Heart left ventricle (tissue), 16 donors: ENCODE results near the gene GOLGA8T. TPM values are rescaled to one million over a fixed set of nuclear protein-coding genes. Genes with fewer than 3 reads are reported as not detected.
"Not testable (repeated sequence)": the region's sequence is repeated elsewhere in the genome, so short reads cannot be mapped to it uniquely, and the experiment has no call there.

ENCODE experiments used
- ATAC-seq, 4 donors: fragments of 200-7000 bp; cut with Tn5 transposase; one replicate each; pipeline ENCODE4 v1.9.1; 2020 to 2022; ENCODE audit warnings: moderate library complexity in 4 of 4, mild to moderate bottlenecking in 3 of 4, moderate number of reproducible peaks in 1 of 4
- DNase-seq, 5 donors: peaks; one replicate each; pipeline ENCODE4 v3.0.0-alpha.2; 2020
- H3K27ac ChIP-seq, 12 donors: fragments of 200-600 bp; sonication (generic) in 4 of 12; one replicate each; pipeline versions ENCODE4 v1.5.0 to v1.8.0; 2016 to 2022; ENCODE audit warnings: mild to moderate bottlenecking in 2 of 12
- H3K27me3 ChIP-seq, 9 donors: fragments of 200-600 bp; sonication (generic) in 2 of 9; one replicate each; pipeline versions ENCODE4 v1.5.1 to v1.8.0; 2016 to 2022; ENCODE audit warnings: mild to moderate bottlenecking in 3 of 9
- H3K36me3 ChIP-seq, 9 donors: fragments of 200-600 bp; sonication (generic) in 2 of 9; one replicate each; pipeline versions ENCODE4 v1.5.0 to v1.8.0; 2018 to 2022; ENCODE audit warnings: mild to moderate bottlenecking in 2 of 9
- H3K4me1 ChIP-seq, 12 donors: fragments of 200-600 bp; sonication (generic) in 4 of 12; one replicate each; pipeline versions ENCODE4 v1.5.0 to v1.8.0; 2016 to 2022; ENCODE audit warnings: mild to moderate bottlenecking in 3 of 12
- H3K4me3 ChIP-seq, 12 donors: fragments of 200-600 bp; sonication (generic) in 4 of 12; one replicate each; pipeline versions ENCODE4 v1.5.0 to v1.8.0; 2017 to 2022; ENCODE audit warnings: mild to moderate bottlenecking in 9 of 12, moderate library complexity in 4 of 12
- H3K9me3 ChIP-seq, 12 donors: fragments of 200-600 bp; sonication (generic) in 4 of 12; one replicate each; pipeline versions ENCODE4 v1.5.0 to v1.8.0; 2016 to 2022; ENCODE audit warnings: mild to moderate bottlenecking in 1 of 12
- WGBS, 4 donors: extraction: QIAGEN DNeasy Blood & Tissue Kit in 2 of 4; methylation state at CpG; one replicate each; pipeline versions ENCODE4 v1.1.5 to v1.1.7; 2013 to 2018; 5-methylcytosine and 5-hydroxymethylcytosine counted together
- intact Hi-C, 10 donors: fragments of 100-400 bp; cut with DNase I; formaldehyde crosslinking; loops; one replicate each; pipeline versions ENCODE4 v1.11.1 to v1.14.2; 2022
- polyA plus RNA-seq, 2 donors: library from polyadenylated mRNA; stranded (reverse); fragments of 200-250 nt; gene quantifications; one replicate each; pipeline ENCODE4 v1.2.3, GENCODE V29; 2013
- total RNA-seq, 9 donors: library from RNA; depleted of rRNA in 2 of 9; stranded (reverse); fragments of >200 nt in 2 of 9; fragmentation: NEBNext Ultra II Directional in 3 of 9; extraction: Animal tissue kit (Norgen Biotek cat#: 25700) in 3 of 9; gene quantifications; one replicate each; pipeline versions ENCODE4 v1.1.0 to v1.2.4, GENCODE V29; 2016 to 2023
- TF ChIP-seq, protein P1 (sequence below), 12 donors: fragments of 200-600 bp; sonication (generic) in 4 of 12; IDR thresholded peaks; one replicate each; pipeline versions ENCODE4 v1.5.0 to v1.8.0; 2018 to 2022; ENCODE audit warnings: antibody characterized with exemption in 12 of 12, mild to moderate bottlenecking in 5 of 12
- donor health status: ischemic (EF 13 %, LVEDD 7.1; RV severe dilation, severe dysfunction).
- donor health status: healthy with polysubstance abuse.
- donor health status: DM: no; HTN: yes; CAD: no.
- donor health status: DM: no; HTN: no; CAD: no.
- donor health status: ischemic (EF 25% LVEDD 6.9; RV normal size, moderate dysfunction).
- donor health status: ischemic (EF 25% LVEDD 5.7; RV mildly dilated, moderate dysfunction).
- donor health status: healthy.
- donor health status: DM: yes; HTN: yes; CAD: no.
- donor health status: ischemic (EF 35%, LVEDD 5.7; RV mildly dilated, moderate dysfunction).
- donor health status: nonischemic (EF 11% LVEDD 7.7; RV severe dilation, severe dysfunction).
- donor health status: DM: yes; HTN: yes; CAD: no.
- donor health status: PGD.
- donor health status: ischemic (EF 29% LVEDD 5.4; RV normal size, mild dysfunction).
- donor health status: nonischemic (EF 23%, LVEDD 6.1; RV moderate dilation, normal function).

Gene GOLGA8T
- total and polyA plus RNA-seq, 11 donors: 0.07 to 2.2 (median 0.45) TPM; not detected in 2

DNA sequence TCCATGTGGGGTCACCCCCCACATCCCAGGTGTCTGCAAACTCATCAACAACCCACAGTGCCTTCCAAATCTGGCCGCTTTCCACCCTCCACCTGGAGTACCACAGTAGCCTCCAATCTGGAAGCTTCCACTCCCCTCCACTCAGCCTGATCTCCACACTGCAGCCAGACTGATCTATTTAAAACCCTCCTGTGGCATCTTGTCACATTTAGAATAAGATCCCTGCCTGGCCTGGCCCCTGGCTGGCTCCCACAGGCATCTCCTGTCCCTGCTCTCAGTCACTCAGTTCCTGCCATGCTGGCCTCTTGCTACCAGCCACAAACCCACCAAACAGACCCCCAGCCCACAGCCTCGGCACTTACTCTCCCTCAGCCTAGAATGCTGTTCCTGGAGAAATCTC lies 28.9 kb downstream of the GOLGA8T start:
- H3K36me3 ChIP-seq, H3K9me3 ChIP-seq, H3K27ac ChIP-seq, DNase-seq, H3K4me3 ChIP-seq, intact Hi-C loops, H3K4me1 ChIP-seq, H3K27me3 ChIP-seq: not testable (repeated sequence)
- ATAC-seq: peak; percentile 66 to 84 (median 82)
- 25 to 55% (median 43%) methylated on average over 1 of the region's 2 CpGs for WGBS, 4 donors

DNA sequence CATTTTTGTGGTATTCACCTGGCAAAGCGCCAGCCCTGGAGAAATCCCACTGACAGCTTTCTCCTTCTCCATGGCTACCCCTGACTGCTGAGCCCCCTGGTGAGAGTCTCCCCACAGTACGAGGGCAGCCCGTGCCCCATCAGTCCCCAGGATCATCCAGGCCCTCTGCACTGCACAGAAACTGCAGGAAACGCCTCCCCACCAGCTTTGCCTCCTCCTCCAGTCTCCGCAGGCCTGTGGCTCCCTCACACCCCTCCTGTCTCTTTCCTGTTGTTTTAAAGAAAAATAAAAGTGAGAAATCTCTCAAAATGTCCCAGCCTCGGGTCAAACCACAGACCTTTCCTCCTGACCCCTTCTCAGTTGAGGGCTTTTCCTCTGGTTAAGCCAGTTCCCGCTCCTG lies 29.4 kb downstream of the GOLGA8T start:
- 58 to 67% methylated on average over 1 to 2 of the region's 7 CpGs; no CpG with 5 or more reads in 2 of the 4 donors for WGBS, 4 donors
- H3K4me1 ChIP-seq, H3K4me3 ChIP-seq, DNase-seq, H3K36me3 ChIP-seq, ATAC-seq, H3K9me3 ChIP-seq, H3K27me3 ChIP-seq, intact Hi-C loops, H3K27ac ChIP-seq: not testable (repeated sequence)

DNA sequence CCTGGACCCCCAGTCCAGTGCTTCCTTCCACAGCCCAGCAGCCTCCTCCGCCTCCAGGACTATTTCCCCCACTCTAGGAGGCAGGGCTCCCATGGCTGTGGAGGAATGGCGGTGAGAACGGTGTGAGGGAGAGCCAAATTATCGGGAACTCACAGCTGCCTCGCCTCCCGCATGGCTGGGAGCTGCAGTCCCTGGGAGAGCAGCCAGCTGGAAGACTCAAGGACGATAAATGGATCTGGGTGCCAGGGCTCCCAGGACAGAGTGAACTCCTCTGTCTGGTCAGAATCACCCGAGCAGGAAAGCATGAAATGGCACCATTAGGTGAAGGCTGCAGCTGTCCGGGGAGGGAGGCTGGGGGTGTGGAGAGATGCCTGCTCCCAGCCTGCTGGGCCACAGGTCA lies 32.6 kb downstream of the GOLGA8T start:
- H3K27me3 ChIP-seq, H3K4me1 ChIP-seq, H3K36me3 ChIP-seq, intact Hi-C loops, H3K9me3 ChIP-seq, DNase-seq, H3K27ac ChIP-seq, H3K4me3 ChIP-seq: not testable (repeated sequence)
- no CpG with 5 or more reads among the region's 9 CpGs for WGBS, 4 donors
- peak; percentile 79 to 86 (median 86) for ATAC-seq

DNA sequence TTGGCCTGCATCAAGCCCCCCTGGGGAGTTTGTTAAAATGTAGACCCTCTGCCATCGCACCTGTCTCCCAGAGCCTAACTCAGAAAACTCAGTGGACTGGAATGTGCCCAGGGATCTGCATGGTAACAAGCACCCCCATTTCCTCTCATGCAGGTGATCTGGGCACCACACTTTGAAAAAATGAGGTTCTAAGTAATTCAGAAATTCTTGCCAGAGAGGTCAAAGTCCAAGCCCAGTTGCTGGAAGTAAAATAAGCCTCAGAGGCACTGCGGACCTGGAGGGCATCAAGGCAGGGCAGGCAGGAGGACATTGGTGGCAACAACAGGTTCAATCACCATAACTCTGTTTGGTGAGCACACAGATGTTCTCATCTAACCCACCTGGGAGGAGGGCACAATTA lies 33.0 kb downstream of the GOLGA8T start:
- ATAC-seq, H3K36me3 ChIP-seq, DNase-seq, H3K27ac ChIP-seq, H3K9me3 ChIP-seq, intact Hi-C loops, H3K27me3 ChIP-seq, H3K4me3 ChIP-seq, H3K4me1 ChIP-seq: not testable (repeated sequence)
- no CpG with 5 or more reads among the region's 2 CpGs for WGBS, 4 donors

DNA sequence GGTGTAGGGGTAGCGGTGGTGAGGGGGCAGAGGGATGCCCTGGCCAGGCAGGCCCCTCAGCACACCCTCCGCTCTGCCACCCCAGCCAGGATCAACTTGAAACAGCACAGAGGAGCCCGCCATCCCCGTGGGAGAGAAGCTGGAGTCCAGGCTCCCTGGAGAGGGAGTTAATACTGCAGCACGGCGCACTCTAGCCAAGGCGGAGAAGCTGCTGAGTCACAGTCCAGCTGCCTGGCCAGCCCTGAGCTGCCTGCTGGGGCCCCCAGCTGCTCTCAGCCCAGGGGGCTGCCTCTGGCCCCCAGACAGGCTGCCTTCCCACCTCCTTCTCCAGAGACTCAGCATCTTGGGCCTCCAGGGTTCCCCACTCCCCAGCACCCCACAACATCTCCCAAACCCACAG lies 36.6 kb downstream of the GOLGA8T start:
- H3K9me3 ChIP-seq, DNase-seq, H3K27ac ChIP-seq, intact Hi-C loops, H3K4me3 ChIP-seq, H3K36me3 ChIP-seq, H3K27me3 ChIP-seq, H3K4me1 ChIP-seq: not testable (repeated sequence)
- no CpG with 5 or more reads among the region's 7 CpGs for WGBS, 4 donors
- ATAC-seq: peak in 1 of 4 donors; percentile 25

DNA sequence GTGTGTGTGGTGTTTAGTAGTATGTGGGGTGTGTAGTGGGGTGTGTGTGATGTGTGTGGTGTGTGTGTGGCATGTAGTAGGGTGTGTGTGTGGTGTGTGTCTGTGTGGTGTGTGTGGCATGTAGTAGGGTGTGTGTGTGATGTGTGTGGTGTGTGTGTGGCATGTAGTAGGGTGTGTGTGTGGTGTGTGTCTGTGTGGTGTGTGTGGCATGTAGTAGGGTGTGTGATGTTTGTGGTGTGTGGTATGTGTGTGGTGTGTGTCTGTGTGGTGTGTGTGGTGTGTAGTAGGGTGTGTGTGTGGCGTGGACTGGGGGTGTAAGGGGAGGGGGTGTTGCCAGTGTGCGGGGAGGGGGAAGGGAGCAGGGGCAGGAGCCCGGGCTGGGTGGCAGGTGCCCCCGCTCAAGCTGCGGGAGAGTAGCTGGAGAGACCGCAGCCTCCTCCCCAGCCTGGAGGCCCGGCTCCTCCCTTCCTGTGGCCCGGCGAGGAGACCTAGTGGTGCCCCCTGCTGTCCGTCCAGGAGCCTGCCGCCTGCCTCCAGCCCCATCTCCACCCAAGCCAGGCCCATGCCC lies 38.3 kb downstream of the GOLGA8T start:
- H3K4me1 ChIP-seq, H3K36me3 ChIP-seq, H3K27me3 ChIP-seq, H3K4me3 ChIP-seq, H3K9me3 ChIP-seq, intact Hi-C loops, H3K27ac ChIP-seq: not testable (repeated sequence)
- ATAC-seq: peak; percentile 45 to 75 (median 58)
- TF ChIP-seq, protein P1, sequence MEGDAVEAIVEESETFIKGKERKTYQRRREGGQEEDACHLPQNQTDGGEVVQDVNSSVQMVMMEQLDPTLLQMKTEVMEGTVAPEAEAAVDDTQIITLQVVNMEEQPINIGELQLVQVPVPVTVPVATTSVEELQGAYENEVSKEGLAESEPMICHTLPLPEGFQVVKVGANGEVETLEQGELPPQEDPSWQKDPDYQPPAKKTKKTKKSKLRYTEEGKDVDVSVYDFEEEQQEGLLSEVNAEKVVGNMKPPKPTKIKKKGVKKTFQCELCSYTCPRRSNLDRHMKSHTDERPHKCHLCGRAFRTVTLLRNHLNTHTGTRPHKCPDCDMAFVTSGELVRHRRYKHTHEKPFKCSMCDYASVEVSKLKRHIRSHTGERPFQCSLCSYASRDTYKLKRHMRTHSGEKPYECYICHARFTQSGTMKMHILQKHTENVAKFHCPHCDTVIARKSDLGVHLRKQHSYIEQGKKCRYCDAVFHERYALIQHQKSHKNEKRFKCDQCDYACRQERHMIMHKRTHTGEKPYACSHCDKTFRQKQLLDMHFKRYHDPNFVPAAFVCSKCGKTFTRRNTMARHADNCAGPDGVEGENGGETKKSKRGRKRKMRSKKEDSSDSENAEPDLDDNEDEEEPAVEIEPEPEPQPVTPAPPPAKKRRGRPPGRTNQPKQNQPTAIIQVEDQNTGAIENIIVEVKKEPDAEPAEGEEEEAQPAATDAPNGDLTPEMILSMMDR (IDR thresholded peaks at IDR 0.05): peak in 3 of 12 donors; percentile 16 to 29 (median 26)
- DNase-seq: peak; percentile 16 to 75 (median 28)
- WGBS, 4 donors: 14 to 33% (median 29%) methylated on average over 1 to 8 of the region's 11 CpGs

DNA sequence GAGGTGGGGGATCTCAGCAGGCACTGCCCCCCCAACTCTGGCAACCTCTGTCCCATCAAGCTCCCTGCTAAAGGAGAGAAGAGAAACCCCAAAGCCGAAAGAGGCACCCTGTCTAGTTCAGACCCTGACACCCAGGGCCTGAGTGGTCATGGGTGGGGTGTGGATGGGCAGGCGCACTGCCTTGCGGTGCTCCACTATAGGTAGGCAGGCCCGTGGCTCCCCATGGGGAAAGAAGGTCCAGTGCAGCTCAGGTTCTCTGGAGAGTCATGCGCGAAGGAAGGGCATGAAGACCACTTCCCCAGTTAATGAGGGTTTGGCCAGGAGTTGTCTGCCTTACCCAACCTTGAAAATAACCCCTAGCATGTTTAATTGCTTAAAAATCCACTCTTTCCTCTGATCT lies 40.4 kb downstream of the GOLGA8T start:
- not testable (repeated sequence) for ATAC-seq, DNase-seq

DNA sequence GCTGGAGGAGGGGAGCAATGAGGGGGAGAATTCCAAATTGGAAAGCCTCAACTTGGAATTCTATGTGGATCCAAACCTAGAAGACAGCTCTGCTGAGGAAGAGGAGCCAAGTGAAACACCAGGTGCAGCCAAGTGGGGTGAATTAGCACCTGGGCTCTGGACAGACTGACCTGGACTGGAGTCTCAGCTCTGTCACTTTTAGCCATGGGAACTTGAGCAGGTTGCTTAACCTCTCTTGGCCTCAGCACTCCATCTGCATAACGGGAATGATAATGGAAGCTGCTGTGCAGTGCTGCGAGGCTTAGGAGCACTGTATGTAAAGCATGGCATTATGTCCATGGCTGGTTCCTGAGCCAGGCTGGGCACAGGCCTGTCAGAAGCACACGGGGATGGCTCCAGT lies 41.8 kb downstream of the GOLGA8T start:
- H3K27ac ChIP-seq, ATAC-seq, DNase-seq, H3K4me1 ChIP-seq, H3K27me3 ChIP-seq, H3K9me3 ChIP-seq, intact Hi-C loops, H3K4me3 ChIP-seq, H3K36me3 ChIP-seq: not testable (repeated sequence)
- 71% methylated on average over 2 of the region's 3 CpGs; no CpG with 5 or more reads in 3 of the 4 donors for WGBS, 4 donors

More for the DNA sequence above, 40.4 kb downstream of the GOLGA8T start:
- intact Hi-C loops, H3K4me1 ChIP-seq, H3K9me3 ChIP-seq, H3K27ac ChIP-seq, H3K4me3 ChIP-seq, H3K36me3 ChIP-seq, H3K27me3 ChIP-seq: not testable (repeated sequence)
- 89 to 100% (median 93%) methylated on average over 1 to 4 of the region's 6 CpGs; no CpG with 5 or more reads in 1 of the 4 donors for WGBS, 4 donors

DNA sequence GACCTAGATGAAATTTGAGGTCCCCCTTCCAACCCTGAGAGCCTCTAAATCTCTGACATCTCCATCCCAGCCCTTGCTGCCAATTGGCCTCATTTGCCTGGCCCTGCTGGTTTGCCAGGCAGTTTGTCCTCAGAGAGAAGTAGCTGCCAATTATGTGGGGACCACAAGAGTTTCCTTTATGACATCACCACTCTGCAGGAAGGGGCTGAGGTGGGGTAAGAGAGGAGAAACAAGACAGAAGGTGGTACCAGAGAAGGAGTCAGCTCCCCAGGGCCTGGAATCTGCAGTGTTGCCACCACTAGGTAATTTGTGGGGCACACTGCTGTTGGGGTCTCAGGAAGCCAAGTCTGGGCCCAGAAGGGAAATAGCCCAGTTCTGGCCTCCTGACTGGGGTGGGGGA lies 45.0 kb downstream of the GOLGA8T start:
- H3K36me3 ChIP-seq, H3K27me3 ChIP-seq, H3K9me3 ChIP-seq, DNase-seq, H3K4me3 ChIP-seq, intact Hi-C loops, ATAC-seq, H3K27ac ChIP-seq, H3K4me1 ChIP-seq: not testable (repeated sequence)

DNA sequence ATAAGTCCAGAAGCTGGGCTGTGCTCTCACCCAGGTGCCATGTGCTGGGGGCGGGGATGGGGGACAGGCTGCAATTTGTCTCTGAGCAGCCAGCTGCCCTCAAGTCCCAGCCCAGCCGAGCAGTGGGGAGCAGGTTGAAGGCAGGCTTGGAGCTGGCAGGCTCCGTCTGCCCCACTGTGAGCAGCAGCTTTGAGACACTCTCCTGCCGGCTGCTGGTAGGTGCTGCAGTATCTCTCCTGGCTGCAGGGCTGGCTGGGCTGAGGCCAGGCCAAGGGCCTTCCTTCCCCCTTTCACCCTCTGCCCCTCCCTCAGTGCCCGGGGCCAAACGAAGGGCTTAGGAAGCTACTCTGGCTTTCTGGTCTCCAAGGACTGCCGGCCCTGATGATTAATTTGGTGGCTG lies 50.6 kb downstream of the GOLGA8T start:
- H3K27me3 ChIP-seq, DNase-seq, intact Hi-C loops, H3K4me3 ChIP-seq, H3K36me3 ChIP-seq, H3K4me1 ChIP-seq, H3K27ac ChIP-seq, H3K9me3 ChIP-seq: not testable (repeated sequence)
- no CpG with 5 or more reads among the region's 7 CpGs for WGBS, 4 donors
- peak in 3 of 4 donors; percentile 14 to 59 (median 46) for ATAC-seq

DNA sequence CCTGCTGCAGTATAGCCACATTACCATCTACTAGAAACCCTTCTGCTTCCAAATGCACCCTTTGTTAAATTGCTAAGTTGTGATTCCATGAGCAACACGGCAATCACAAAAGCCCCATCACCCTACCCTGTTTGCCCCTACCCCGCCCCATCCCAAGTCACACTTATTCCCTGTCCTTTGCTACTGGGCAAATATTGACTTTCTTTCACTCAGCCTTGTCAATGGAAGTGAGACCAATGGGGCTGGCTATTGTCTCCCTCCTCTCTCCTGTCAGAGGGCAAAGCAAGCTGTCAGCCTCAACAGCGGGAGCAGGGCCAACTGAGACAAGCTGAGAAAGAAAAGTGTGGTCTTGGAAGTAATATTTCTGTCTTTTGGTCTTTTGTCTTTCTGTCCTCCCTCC lies 52.6 kb downstream of the GOLGA8T start:
- intact Hi-C loops, DNase-seq, ATAC-seq, H3K36me3 ChIP-seq, H3K4me1 ChIP-seq, H3K4me3 ChIP-seq, H3K27me3 ChIP-seq, H3K9me3 ChIP-seq, H3K27ac ChIP-seq: not testable (repeated sequence)
- 76 to 89% (median 84%) methylated on average over 2 of the region's 3 CpGs for WGBS, 4 donors
